Fibroblast of skin of scalp (primary cell): ENCODE measurements around the gene ZNF865.

Source experiments
- DNase-seq: peaks from one replicate; pipeline ENCODE4 v3.0.0-alpha.2; 2013

ZNF865 gene

GRCh38 chr19:55624109-55625003 lies 18.9 kb downstream of the ZNF865 start, which contains the start of gene ZNF784:
ZNF784 (minus strand) TSS chr19:55624566; CDS start chr19:55624561, 5 bp downstream.
- peak; percentile 94 for DNase-seq

- no peak for DNase-seq
Measured at GRCh38 chr19:55625004-55625326, 19.5 kb downstream of the ZNF865 start.

GRCh38 chr19:55626350-55626749 lies 20.9 kb downstream of the ZNF865 start:
- no peak for DNase-seq

- peak; percentile 92 for DNase-seq
Measured at GRCh38 chr19:55632463-55632834, 27.0 kb downstream of the ZNF865 start.

GRCh38 chr19:55633861-55634260 lies 28.4 kb downstream of the ZNF865 start:
- DNase-seq: no peak

- DNase-seq: no peak
Measured at GRCh38 chr19:55635334-55635717, 29.9 kb downstream of the ZNF865 start.

GRCh38 chr19:55635856-55636440 lies 30.5 kb downstream of the ZNF865 start:
- DNase-seq: no peak

GRCh38 chr19:55636723-55637122 lies 31.3 kb downstream of the ZNF865 start:
- no peak for DNase-seq

GRCh38 chr19:55637534-55637933 lies 32.1 kb downstream of the ZNF865 start:
- DNase-seq: no peak

- DNase-seq: peak; percentile 55
Measured at GRCh38 chr19:55638864-55639359, 33.5 kb downstream of the ZNF865 start.

- DNase-seq: peak; percentile 82
Measured at GRCh38 chr19:55640043-55640576, 34.7 kb downstream of the ZNF865 start.

GRCh38 chr19:55640577-55641425 lies 35.4 kb downstream of the ZNF865 start, which contains the start of gene ZNF580:
ZNF580 (plus strand) TSS chr19:55641002; CDS start chr19:55642509, 1,507 bp downstream.
- DNase-seq: peak; percentile 87

- no peak for DNase-seq
Measured at GRCh38 chr19:55641426-55642152, 36.1 kb downstream of the ZNF865 start.

GRCh38 chr19:55642153-55643002 lies 36.9 kb downstream of the ZNF865 start:
- no peak for DNase-seq

GRCh38 chr19:55643003-55643886 lies 37.8 kb downstream of the ZNF865 start, which contains the start of gene ZNF581:
ZNF581 (plus strand) TSS chr19:55643649; CDS start chr19:55644572, 923 bp downstream.
- peak; percentile 73 for DNase-seq

- no peak for DNase-seq
Measured at GRCh38 chr19:55643887-55644176, 38.4 kb downstream of the ZNF865 start.

GRCh38 chr19:55644191-55644833 lies 38.9 kb downstream of the ZNF865 start:
- DNase-seq: no peak

- no peak for DNase-seq
Measured at GRCh38 chr19:55644842-55645511, 39.5 kb downstream of the ZNF865 start.

- DNase-seq: no peak
Measured at GRCh38 chr19:55645512-55645881, 40.0 kb downstream of the ZNF865 start.
